ENCODE data around the gene AIRE. TPM values are rescaled to one million over a fixed set of nuclear protein-coding genes. Genes with fewer than 3 reads are reported as not detected.

Gene AIRE
- total RNA-seq, 4 donors from 2014 or later = 0.21 TPM; not detected in 3

GRCh38 chr21:44290327-44291077 is 4.8 kb downstream of the AIRE start:
- Histone ChIP-seq H3K27me3 (no peaks in the 10 kb centered on the region), H3K4me1 (peaks cover 0 to 6% of the 10 kb centered on the region in 2 donors), H3K4me3 (no peak overlapping the region), H3K27ac (no peak overlapping the region), H3K36me3 (no peaks in the 10 kb centered on the region), H3K9me3 (no peaks in the 10 kb centered on the region)
- DNase-seq = no peak
- no peak for TF ChIP-seq POLR2A (IDR thresholded peaks at IDR 0.05)
- TF ChIP-seq CTCF (IDR thresholded peaks at IDR 0.05) = no peak
- intact Hi-C loops (cut with DNase I; ENCODE audit: low total_unique reads) = no loop called here

- TF ChIP-seq POLR2A (IDR thresholded peaks at IDR 0.05) = no peak
- TF ChIP-seq CTCF (IDR thresholded peaks at IDR 0.05) = no peak
- Histone ChIP-seq H3K4me1 (peaks cover 0 to 6% of the 10 kb centered on the region in 2 donors), H3K9me3 (no peaks in the 10 kb centered on the region), H3K4me3 (no peak overlapping the region), H3K27ac (no peak overlapping the region), H3K36me3 (no peaks in the 10 kb centered on the region), H3K27me3 (no peaks in the 10 kb centered on the region)
- DNase-seq = no peak
- intact Hi-C loops (cut with DNase I; ENCODE audit: low total_unique reads) = no loop called here
Observed at GRCh38 chr21:44291078-44291935, 5.6 kb downstream of the AIRE start.

GRCh38 chr21:44291936-44292811 is 6.5 kb downstream of the AIRE start:
- DNase-seq = no peak
- intact Hi-C loops (cut with DNase I; ENCODE audit: low total_unique reads) = no loop called here
- no peaks in the 10 kb centered on the region for H3K36me3 ChIP-seq
- TF ChIP-seq POLR2A (IDR thresholded peaks at IDR 0.05) (no peak), CTCF (IDR thresholded peaks at IDR 0.05) (no peak)
- no peak overlapping the region for H3K27ac ChIP-seq
- H3K27me3 ChIP-seq = no peaks in the 10 kb centered on the region
- no peak overlapping the region for H3K4me3 ChIP-seq
- H3K9me3 ChIP-seq = no peaks in the 10 kb centered on the region
- peaks cover 0 to 6% of the 10 kb centered on the region in 2 donors for H3K4me1 ChIP-seq

GRCh38 chr21:44292812-44293195 is 7.1 kb downstream of the AIRE start:
- intact Hi-C loops (cut with DNase I; ENCODE audit: low total_unique reads) = no loop called here
- H3K27me3 ChIP-seq = no peaks in the 10 kb centered on the region
- TF ChIP-seq POLR2A (IDR thresholded peaks at IDR 0.05) (no peak), CTCF (IDR thresholded peaks at IDR 0.05) (no peak)
- no peak overlapping the region for H3K4me3 ChIP-seq
- peaks cover 0 to 6% of the 10 kb centered on the region in 2 donors for H3K4me1 ChIP-seq
- H3K9me3 ChIP-seq = no peaks in the 10 kb centered on the region
- H3K36me3 ChIP-seq = no peaks in the 10 kb centered on the region
- no peak overlapping the region for H3K27ac ChIP-seq
- no peak for DNase-seq

Data from uterus (tissue), 4 donors.